ENCODE results near the gene IGHMBP2. TPM values are rescaled to one million over a fixed set of nuclear protein-coding genes. Genes with fewer than 3 reads are reported as not detected.

The IGHMBP2 gene
- total RNA-seq, 2 donors from 2014 or later: 8.5 to 8.8 TPM

- Histone ChIP-seq H3K27ac (peak overlapping the region in 1 of 2 donors; percentile 19), H3K4me3 (no peak overlapping the region), H3K4me1 (peaks cover 0 to 20% of the 10 kb centered on the region in 2 donors), H3K27me3 (no peaks in the 10 kb centered on the region), H3K9me3 (peaks cover 7 to 25% of the 10 kb centered on the region in 2 donors), H3K36me3 (peaks cover 60% of the 10 kb centered on the region)
- DNase-seq (ENCODE audit: low spot score): no peak
- TF ChIP-seq CTCF (IDR thresholded peaks at IDR 0.05): no peak
Observed at GRCh38 chr11:68924073-68924925, 20.6 kb downstream of the IGHMBP2 start.

- Histone ChIP-seq H3K27me3 (no peaks in the 10 kb centered on the region), H3K4me3 (no peak overlapping the region), H3K9me3 (peaks cover 7 to 25% of the 10 kb centered on the region in 2 donors), H3K36me3 (peaks cover 64% of the 10 kb centered on the region), H3K4me1 (peaks cover 0 to 20% of the 10 kb centered on the region in 2 donors), H3K27ac (no peak overlapping the region)
- TF ChIP-seq CTCF (IDR thresholded peaks at IDR 0.05): no peak
- DNase-seq (ENCODE audit: low spot score): no peak
Observed at GRCh38 chr11:68925611-68926010, 21.9 kb downstream of the IGHMBP2 start.

- no peak overlapping the region for H3K27ac ChIP-seq
- H3K36me3 ChIP-seq: peaks cover 60% of the 10 kb centered on the region
- DNase-seq (ENCODE audit: low spot score): no peak
- H3K27me3 ChIP-seq: no peaks in the 10 kb centered on the region
- TF ChIP-seq CTCF (IDR thresholded peaks at IDR 0.05): no peak
- H3K9me3 ChIP-seq: peaks cover 7 to 25% of the 10 kb centered on the region in 2 donors
- no peak overlapping the region for H3K4me3 ChIP-seq
- H3K4me1 ChIP-seq: peaks cover 0 to 20% of the 10 kb centered on the region in 2 donors
Observed at GRCh38 chr11:68927280-68928135, 23.8 kb downstream of the IGHMBP2 start.

- H3K9me3 ChIP-seq: peaks cover 7 to 25% of the 10 kb centered on the region in 2 donors
- no peak for TF ChIP-seq CTCF (IDR thresholded peaks at IDR 0.05)
- no peaks in the 10 kb centered on the region for H3K27me3 ChIP-seq
- H3K4me3 ChIP-seq: no peak overlapping the region
- DNase-seq (ENCODE audit: low spot score): no peak
- H3K4me1 ChIP-seq: peaks cover 0 to 20% of the 10 kb centered on the region in 2 donors
- H3K27ac ChIP-seq: no peak overlapping the region
- H3K36me3 ChIP-seq: peaks cover 59% of the 10 kb centered on the region
Observed at GRCh38 chr11:68928136-68928880, 24.6 kb downstream of the IGHMBP2 start.

- no peak overlapping the region for H3K4me3 ChIP-seq
- H3K36me3 ChIP-seq: peaks cover 61% of the 10 kb centered on the region
- no peak overlapping the region for H3K27ac ChIP-seq
- H3K9me3 ChIP-seq: peaks cover 7 to 25% of the 10 kb centered on the region in 2 donors
- DNase-seq (ENCODE audit: low spot score): no peak
- H3K27me3 ChIP-seq: no peaks in the 10 kb centered on the region
- TF ChIP-seq CTCF (IDR thresholded peaks at IDR 0.05): no peak
- H3K4me1 ChIP-seq: peaks cover 0 to 20% of the 10 kb centered on the region in 2 donors
Observed at GRCh38 chr11:68929135-68929534, 25.4 kb downstream of the IGHMBP2 start.

Measured in right atrium auricular region (tissue), 2 donors.